Neural cell (in vitro differentiated cells): ENCODE measurements around the gene SLC6A17. TPM values are rescaled to one million over a fixed set of nuclear protein-coding genes. Genes with fewer than 3 reads are reported as not detected.

ENCODE experiments used
- H2AFZ ChIP-seq: fragments of 200-600, 300-800 bp; sonication (generic), shearing (Covaris generic); 2 replicates; pipeline ENCODE4 v1.6.0; 2014; ENCODE audit warnings: low read depth, mild to moderate bottlenecking, antibody characterized with exemption, low read length, moderate library complexity
- H3F3A ChIP-seq: fragments of 200-600 bp; shearing (Covaris generic); 2 replicates; pipeline ENCODE4 v1.6.1; 2016; ENCODE audit warnings: mild to moderate bottlenecking, moderate library complexity, mixed read lengths, antibody characterized with exemption, low read length; ENCODE audit not compliant: insufficient read depth, poor library complexity, severe bottlenecking
- H3K27ac ChIP-seq: fragments of 200-600, 300-800 bp; sonication (generic), shearing (Covaris generic); 2 replicates; pipeline ENCODE4 v1.5.1; 2014; ENCODE audit warnings: mild to moderate bottlenecking, low read length, moderate library complexity
- H3K27me3 ChIP-seq: fragments of 300-800, 200-600 bp; sonication (generic), shearing (Covaris generic); 2 replicates; pipeline ENCODE4 v1.6.0; 2014; ENCODE audit warnings: mild to moderate bottlenecking, low read depth, low read length, moderate library complexity; ENCODE audit not compliant: insufficient read depth
- H3K36me3 ChIP-seq: fragments of 300-800, 200-600 bp; sonication (generic), shearing (Covaris generic); 2 replicates; pipeline ENCODE4 v1.5.1; 2014; ENCODE audit warnings: mild to moderate bottlenecking, antibody characterized with exemption, low read length, moderate library complexity; ENCODE audit not compliant: insufficient read depth
- H3K4me2 ChIP-seq: fragments of 300-800, 200-600 bp; sonication (generic), shearing (Covaris generic); 2 replicates; pipeline ENCODE4 v1.6.0; 2014; ENCODE audit warnings: mild to moderate bottlenecking, low read length
- H3K4me3 ChIP-seq: fragments of 300-800, 200-600 bp; sonication (generic), shearing (Covaris generic); 2 replicates; pipeline ENCODE4 v1.5.1; 2014; ENCODE audit warnings: mild to moderate bottlenecking, low read length, moderate library complexity
- H3K79me2 ChIP-seq: fragments of 200-600 bp; shearing (Covaris generic); replicated peaks from 2 replicates; pipeline ENCODE4 v1.6.0; 2014; ENCODE audit warnings: mild to moderate bottlenecking, low read length, moderate library complexity; ENCODE audit not compliant: insufficient read depth
- H3K9ac ChIP-seq: fragments of 300-800, 200-600 bp; sonication (generic), shearing (Covaris generic); 2 replicates; pipeline ENCODE4 v1.6.1; 2016; ENCODE audit warnings: mild to moderate bottlenecking, low read length, mixed read lengths
- H3K9me2 ChIP-seq: fragments of 200-600 bp; shearing (Covaris generic); 2 replicates; pipeline ENCODE4 v1.6.1; 2016; ENCODE audit warnings: mild to moderate bottlenecking, low read length, mixed read lengths; ENCODE audit not compliant: insufficient read depth
- H3K9me3 ChIP-seq: fragments of 200-600, 300-800 bp; sonication (generic), shearing (Covaris generic); 2 replicates; pipeline ENCODE4 v1.6.1; 2016; ENCODE audit warnings: mild to moderate bottlenecking, mixed run types, low read length, moderate library complexity, mixed read lengths
- H4K20me1 ChIP-seq: fragments of 200-600 bp; shearing (Covaris generic); 2 replicates; pipeline ENCODE4 v1.6.1; 2016; ENCODE audit warnings: mild to moderate bottlenecking, mixed run types; ENCODE audit not compliant: insufficient read depth
- CTCF ChIP-seq: fragments of 450-650 bp; IDR thresholded peaks from 2 replicates; pipeline ENCODE4 v1.5.1; 2014; ENCODE audit warnings: antibody characterized with exemption, mild to moderate bottlenecking, moderate library complexity; ENCODE audit not compliant: poor library complexity, severe bottlenecking
- EP300 ChIP-seq: fragments of 450-650 bp; conservative IDR thresholded peaks from 2 replicates; pipeline ENCODE4 v1.6.1; 2014; ENCODE audit warnings: antibody characterized with exemption, mild to moderate bottlenecking, moderate library complexity; ENCODE audit not compliant: poor library complexity, severe bottlenecking
- MXI1 ChIP-seq: fragments of 450-650 bp; conservative IDR thresholded peaks from 2 replicates; pipeline ENCODE4 v1.6.1; 2014; ENCODE audit warnings: antibody characterized with exemption, mild to moderate bottlenecking; ENCODE audit not compliant: poor library complexity, severe bottlenecking
- POLR2AphosphoS5 ChIP-seq: IDR thresholded peaks from 2 replicates; pipeline ENCODE4 v1.6.1; 2012
- RAD21 ChIP-seq: fragments of 450-650 bp; conservative IDR thresholded peaks from 2 replicates; pipeline ENCODE4 v1.6.1; 2014; ENCODE audit warnings: antibody characterized with exemption, mild to moderate bottlenecking, moderate library complexity
- REST ChIP-seq: IDR thresholded peaks from 2 replicates; pipeline ENCODE4 v1.6.1; 2012; ENCODE audit warnings: borderline replicate concordance
- SMC3 ChIP-seq: fragments of 450-650 bp; conservative IDR thresholded peaks from 2 replicates; pipeline ENCODE4 v1.6.1; 2014; ENCODE audit warnings: antibody characterized with exemption, mild to moderate bottlenecking, moderate library complexity; ENCODE audit not compliant: poor library complexity
- TAF1 ChIP-seq: IDR thresholded peaks from 2 replicates; pipeline ENCODE4 v1.6.1; 2012; ENCODE audit warnings: low read depth
- polyA plus RNA-seq: library from polyadenylated mRNA; depleted of rRNA; stranded (reverse); fragments of >200 nt; gene quantifications from 2 replicates; pipeline ENCODE4 v1.2.3, GENCODE V29; 2014

The SLC6A17 gene
- polyA plus RNA-seq, 1 donor from 2014 or later = 3.5 TPM

GRCh38 chr1:110249256-110249655 is 99.0 kb downstream of the SLC6A17 start:
- Histone ChIP-seq H3K4me3 (no peak overlapping the region), H3K27me3 (no peaks in the 10 kb centered on the region), H3K4me2 (no peak overlapping the region), H3K79me2 (no peaks in the 10 kb centered on the region), H3F3A (no peaks in the 10 kb centered on the region), H3K9me3 (no peaks in the 10 kb centered on the region), H4K20me1 (no peaks in the 10 kb centered on the region), H3K27ac (no peak overlapping the region), H2AFZ (no peak overlapping the region), H3K9me2 (no peaks in the 10 kb centered on the region), H3K36me3 (no peaks in the 10 kb centered on the region), H3K9ac (no peak overlapping the region)
- no peak for TF ChIP-seq REST
- TF ChIP-seq POLR2AphosphoS5 = no peak
- TF ChIP-seq SMC3 = no peak

GRCh38 chr1:110250008-110250407 is 99.7 kb downstream of the SLC6A17 start:
- no peak for TF ChIP-seq MXI1
- TF ChIP-seq EP300 = no peak
- no peak for TF ChIP-seq CTCF
- no peak for TF ChIP-seq RAD21
- no peak for TF ChIP-seq POLR2AphosphoS5
- TF ChIP-seq TAF1 = no peak
- no peak for TF ChIP-seq REST
- no peak for TF ChIP-seq SMC3
- no peak overlapping the region for H3K27ac ChIP-seq
- no peaks in the 10 kb centered on the region for H4K20me1 ChIP-seq

More at GRCh38 chr1:110250008-110250407, 99.7 kb downstream of the SLC6A17 start:
- no peak overlapping the region for H3K9ac ChIP-seq
- H3K9me2 ChIP-seq = no peaks in the 10 kb centered on the region
- H3K4me3 ChIP-seq = no peak overlapping the region
- H3K4me2 ChIP-seq = no peak overlapping the region
- H3K9me3 ChIP-seq = no peaks in the 10 kb centered on the region
- no peaks in the 10 kb centered on the region for H3F3A ChIP-seq
- H3K79me2 ChIP-seq = no peaks in the 10 kb centered on the region
- H3K27me3 ChIP-seq = no peaks in the 10 kb centered on the region
- H3K36me3 ChIP-seq = no peaks in the 10 kb centered on the region
- no peak overlapping the region for H2AFZ ChIP-seq
